HCT116 (cell line): ENCODE data around the gene CHRNA9.

Source experiments
- CEBPB ChIP-seq: IDR thresholded peaks from 2 replicates; pipeline ENCODE4 v1.6.1; 2012; ENCODE audit warnings: low read depth
- EZH2 ChIP-seq: fragments of 200-600 bp; sonication (generic); IDR thresholded peaks from 2 replicates; pipeline ENCODE4 v1.6.1; 2017; ENCODE audit warnings: antibody characterized with exemption, mixed run types
- POLR2A ChIP-seq: IDR thresholded peaks from 2 replicates; pipeline ENCODE4 v1.7.0; 2011; ENCODE audit warnings: borderline replicate concordance; ENCODE audit not compliant: insufficient read depth, insufficient read length; ENCODE audit errors: extremely low read depth
- POLR2AphosphoS5 ChIP-seq: IDR thresholded peaks from 2 replicates; pipeline ENCODE4 v1.6.1; 2011; ENCODE audit warnings: mild to moderate bottlenecking, low read depth, low read length, moderate library complexity
- RAD21 ChIP-seq: IDR thresholded peaks from 2 replicates; pipeline ENCODE4 v1.6.1; 2012; ENCODE audit warnings: low read depth, mild to moderate bottlenecking
- SIN3A ChIP-seq: IDR thresholded peaks from 2 replicates; pipeline ENCODE4 v1.6.1; 2012; ENCODE audit warnings: low read depth
- SRF ChIP-seq: IDR thresholded peaks from 2 replicates; pipeline ENCODE4 v1.6.1; 2012; ENCODE audit warnings: low read depth
- TCF7L2 ChIP-seq: IDR thresholded peaks from 2 replicates; pipeline ENCODE4 v1.7.0; 2011; ENCODE audit warnings: borderline replicate concordance, inconsistent platforms; ENCODE audit not compliant: insufficient read depth, insufficient read length; ENCODE audit errors: extremely low read depth
- YY1 ChIP-seq: IDR thresholded peaks from 2 replicates; pipeline ENCODE4 v1.6.1; 2011; ENCODE audit warnings: low read length, low read depth, moderate library complexity, mild to moderate bottlenecking; ENCODE audit not compliant: insufficient replicate concordance; ENCODE audit errors: extremely low read depth
- ZFX ChIP-seq: fragments of 450-650 bp; IDR thresholded peaks from 2 replicates; pipeline ENCODE4 v1.6.1; 2017
- ZNF274 ChIP-seq: fragments of 200-500 bp; sonication (Bioruptor generic); IDR thresholded peaks from 2 replicates; pipeline ENCODE4 v1.6.1; 2014; ENCODE audit warnings: mild to moderate bottlenecking, low read depth, low read length, inconsistent platforms
- TF ChIP-seq, protein P1 (sequence below), 3 experiments: fragments of 200-600 bp in 1 of 3; sonication (generic) in 1 of 3; IDR thresholded peaks in 2 of 3; conservative IDR thresholded peaks in 1 of 3; 2 replicates each; pipeline ENCODE4 v1.5.1; 2012 to 2017; ENCODE audit warnings: low read depth in 2 of 3, low read length in 2 of 3, antibody characterized with exemption in 1 of 3, borderline replicate concordance in 1 of 3, control low read depth in 1 of 3, mild to moderate bottlenecking in 1 of 3, mixed read lengths in 1 of 3, mixed run types in 1 of 3, moderate library complexity in 1 of 3; ENCODE audit not compliant: insufficient read depth in 1 of 3
- TF ChIP-seq, protein P2 (sequence below): IDR thresholded peaks from 2 replicates; pipeline ENCODE4 v1.6.1; 2011; ENCODE audit warnings: mild to moderate bottlenecking, low read length, moderate library complexity; ENCODE audit not compliant: insufficient replicate concordance; ENCODE audit errors: extremely low read depth
- TF ChIP-seq, protein P3 (sequence below): IDR thresholded peaks from 2 replicates; pipeline ENCODE4 v1.6.1; 2012

DNA sequence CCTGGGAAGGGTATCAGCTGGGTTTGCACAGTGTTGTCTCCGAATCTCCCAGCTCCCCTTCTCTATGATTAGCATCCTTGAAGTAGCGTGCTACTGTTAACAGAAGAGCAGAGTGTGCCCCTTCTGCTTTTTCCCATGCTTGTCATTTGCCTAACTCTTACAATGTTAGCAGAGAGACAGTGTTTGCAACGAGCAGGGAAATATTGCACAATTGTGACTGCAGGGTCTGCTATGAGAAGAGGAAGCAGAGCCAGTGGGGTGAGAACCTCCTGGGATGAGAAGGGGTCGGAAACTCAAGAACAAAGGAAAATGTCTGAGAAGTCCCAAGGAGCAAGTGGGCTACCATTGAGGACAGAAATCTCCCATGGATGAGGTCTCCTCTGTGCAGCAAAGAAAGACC is 7.8 kb upstream of the CHRNA9 start:
- TF ChIP-seq, protein P1, sequence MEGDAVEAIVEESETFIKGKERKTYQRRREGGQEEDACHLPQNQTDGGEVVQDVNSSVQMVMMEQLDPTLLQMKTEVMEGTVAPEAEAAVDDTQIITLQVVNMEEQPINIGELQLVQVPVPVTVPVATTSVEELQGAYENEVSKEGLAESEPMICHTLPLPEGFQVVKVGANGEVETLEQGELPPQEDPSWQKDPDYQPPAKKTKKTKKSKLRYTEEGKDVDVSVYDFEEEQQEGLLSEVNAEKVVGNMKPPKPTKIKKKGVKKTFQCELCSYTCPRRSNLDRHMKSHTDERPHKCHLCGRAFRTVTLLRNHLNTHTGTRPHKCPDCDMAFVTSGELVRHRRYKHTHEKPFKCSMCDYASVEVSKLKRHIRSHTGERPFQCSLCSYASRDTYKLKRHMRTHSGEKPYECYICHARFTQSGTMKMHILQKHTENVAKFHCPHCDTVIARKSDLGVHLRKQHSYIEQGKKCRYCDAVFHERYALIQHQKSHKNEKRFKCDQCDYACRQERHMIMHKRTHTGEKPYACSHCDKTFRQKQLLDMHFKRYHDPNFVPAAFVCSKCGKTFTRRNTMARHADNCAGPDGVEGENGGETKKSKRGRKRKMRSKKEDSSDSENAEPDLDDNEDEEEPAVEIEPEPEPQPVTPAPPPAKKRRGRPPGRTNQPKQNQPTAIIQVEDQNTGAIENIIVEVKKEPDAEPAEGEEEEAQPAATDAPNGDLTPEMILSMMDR (IDR thresholded peaks at IDR 0.05 in 2 of 3, conservative IDR thresholded peaks at IDR 0.05 in 1 of 3; ENCODE audit: borderline replicate concordance in 1 of 3, insufficient read depth in 1 of 3, low read depth in 2 of 3, low read length in 2 of 3): no peak
- TF ChIP-seq SIN3A: no peak
- TF ChIP-seq, protein P2, sequence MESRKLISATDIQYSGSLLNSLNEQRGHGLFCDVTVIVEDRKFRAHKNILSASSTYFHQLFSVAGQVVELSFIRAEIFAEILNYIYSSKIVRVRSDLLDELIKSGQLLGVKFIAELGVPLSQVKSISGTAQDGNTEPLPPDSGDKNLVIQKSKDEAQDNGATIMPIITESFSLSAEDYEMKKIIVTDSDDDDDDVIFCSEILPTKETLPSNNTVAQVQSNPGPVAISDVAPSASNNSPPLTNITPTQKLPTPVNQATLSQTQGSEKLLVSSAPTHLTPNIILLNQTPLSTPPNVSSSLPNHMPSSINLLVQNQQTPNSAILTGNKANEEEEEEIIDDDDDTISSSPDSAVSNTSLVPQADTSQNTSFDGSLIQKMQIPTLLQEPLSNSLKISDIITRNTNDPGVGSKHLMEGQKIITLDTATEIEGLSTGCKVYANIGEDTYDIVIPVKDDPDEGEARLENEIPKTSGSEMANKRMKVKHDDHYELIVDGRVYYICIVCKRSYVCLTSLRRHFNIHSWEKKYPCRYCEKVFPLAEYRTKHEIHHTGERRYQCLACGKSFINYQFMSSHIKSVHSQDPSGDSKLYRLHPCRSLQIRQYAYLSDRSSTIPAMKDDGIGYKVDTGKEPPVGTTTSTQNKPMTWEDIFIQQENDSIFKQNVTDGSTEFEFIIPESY: no peak
- no peak for TF ChIP-seq POLR2AphosphoS5
- no peak for TF ChIP-seq POLR2A
- no peak for TF ChIP-seq ZFX
- TF ChIP-seq RAD21: no peak
- TF ChIP-seq ZNF274: no peak
- no peak for TF ChIP-seq CEBPB
- no peak for TF ChIP-seq TCF7L2
- TF ChIP-seq EZH2: no peak
- TF ChIP-seq SRF: no peak
- TF ChIP-seq, protein P3, sequence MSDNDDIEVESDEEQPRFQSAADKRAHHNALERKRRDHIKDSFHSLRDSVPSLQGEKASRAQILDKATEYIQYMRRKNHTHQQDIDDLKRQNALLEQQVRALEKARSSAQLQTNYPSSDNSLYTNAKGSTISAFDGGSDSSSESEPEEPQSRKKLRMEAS: no peak
- no peak for TF ChIP-seq YY1
